GM23248 (cell line): Measurements from ENCODE around the gene LHFPL2.

Experiments used
- EZH2 ChIP-seq: fragments of 200-600 bp; sonication (generic); IDR thresholded peaks from 2 replicates; pipeline ENCODE4 v1.6.1; 2018; ENCODE audit warnings: antibody characterized with exemption, mild to moderate bottlenecking; ENCODE audit not compliant: insufficient read depth, poor library complexity, severe bottlenecking
- EZH2phosphoT487 ChIP-seq: fragments of 200-600 bp; sonication (generic); IDR thresholded peaks from 2 replicates; pipeline ENCODE4 v1.6.1; 2018; ENCODE audit warnings: antibody characterized with exemption, moderate library complexity, mild to moderate bottlenecking, low read depth; ENCODE audit not compliant: insufficient read depth

DNA sequence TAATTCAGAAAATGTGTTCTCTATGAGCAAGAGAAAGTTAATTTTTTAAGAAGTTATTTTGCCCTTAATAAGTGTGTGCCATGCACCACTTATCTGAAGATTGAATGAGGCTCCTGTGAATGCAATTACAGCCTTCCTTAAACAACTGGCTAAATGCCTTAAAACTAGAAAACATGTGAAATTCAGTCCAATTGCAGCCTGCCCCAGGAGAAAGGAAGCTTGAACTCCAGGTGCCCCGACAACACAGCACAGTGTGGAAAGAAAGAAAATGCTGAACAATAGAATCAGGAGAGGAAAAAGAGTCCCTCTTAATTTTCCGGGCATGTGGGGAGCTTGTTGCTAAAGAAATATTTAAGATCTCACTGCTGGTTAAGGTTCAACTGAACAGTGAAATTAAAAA lies 8.8 kb downstream of the LHFPL2 start:
- no peak for TF ChIP-seq EZH2
- TF ChIP-seq EZH2phosphoT487: no peak
